K562 (cell line): ENCODE data around the gene AP2S1. TPM values are rescaled to one million over a fixed set of nuclear protein-coding genes. Genes with fewer than 3 reads are reported as not detected.

ENCODE experiments used
- polyA plus RNA-seq, 8 experiments: library from polyadenylated mRNA; depleted of rRNA in 4 of 8; stranded (reverse) in 5 of 8; unstranded in 3 of 8; fragments of >200 nt; fragmentation: Nextera tagmentation in 2 of 8; fragmentation: Illumina TruSeq in 1 of 8; extraction: Ambion mirVana in 2 of 8; extraction: Trizol in 1 of 8; gene quantifications; 2 replicates each; pipeline versions ENCODE4 v1.2.1 to v1.2.3, GENCODE V29; 2011 to 2014; ENCODE audit warnings: inconsistent platforms in 1 of 8, missing spikeins in 1 of 8
- small RNA-seq: library from RNA; depleted of rRNA; stranded (forward); fragments of <200 nt; gene quantifications from one replicate; pipeline ENCODE3, GENCODE V24; 2014
- total RNA-seq, 7 experiments: library from RNA; depleted of rRNA in 6 of 7; stranded (reverse); fragments of >200 nt in 6 of 7; fragmentation: Illumina TruSeq in 2 of 7; extraction: Trizol in 2 of 7; gene quantifications; 2 replicates each; pipeline versions ENCODE4 v1.2.1 to v1.2.3, GENCODE V29; 2011 to 2021; ENCODE audit warnings: low replicate concordance in 1 of 7

The AP2S1 gene
- total and polyA plus RNA-seq, 9 of the 15 experiments (the other 6 are each of a cell fraction or from before 2014, with no cell fraction given), result 32.4 to 294 (median 136) TPM

Small RNA genes within 50 kb of the gene (small RNA-seq; reads per million reads assigned to genes)
- gene AC008622.3 (not detected), gene HNRNPMP2 (not detected)

Other genes with a start within 250 kb of the AP2S1 start
Only the 7 nearest of the 11 such genes appear.
- gene DACT3, start 189.7 kb downstream of the AP2S1 start, total RNA-seq (2014; rRNA removed), result 4.7 and 6.5 TPM in 2 replicates
- gene DACT3, start 189.7 kb downstream of the AP2S1 start, total RNA-seq (2014; rRNA removed; fragmentation: Illumina TruSeq; extraction: Trizol), result 2.8 TPM in 2 replicates
- 2.3 and 2.5 TPM in 2 replicates for gene DACT3, start 189.7 kb downstream of the AP2S1 start, total RNA-seq (2015; rRNA removed; fragmentation: Illumina TruSeq; extraction: Trizol)
- 5.9 and 6.5 TPM in 2 replicates for gene DACT3, start 189.7 kb downstream of the AP2S1 start, total RNA-seq (2021)
- gene DACT3, start 189.7 kb downstream of the AP2S1 start, polyA plus RNA-seq (2011; rRNA removed), result 3.3 and 3.5 TPM in 2 replicates
- 4.1 and 4.2 TPM in 2 replicates for gene DACT3, start 189.7 kb downstream of the AP2S1 start, polyA plus RNA-seq (2014; fragmentation: Illumina TruSeq; extraction: Trizol)
- under 1 TPM; 0.67 to 0.83 TPM for gene DACT3, start 189.7 kb downstream of the AP2S1 start, polyA plus RNA-seq (2014; fragmentation: Nextera tagmentation; extraction: Ambion mirVana)
- 3.3 and 5.1 TPM in 2 replicates for gene DACT3, start 189.7 kb downstream of the AP2S1 start, polyA plus RNA-seq (2014; rRNA removed)
- 29.2 and 35.1 TPM in 2 replicates for gene PRKD2, start 133.7 kb downstream of the AP2S1 start, total RNA-seq (2014; rRNA removed)
- gene PRKD2, start 133.7 kb downstream of the AP2S1 start, total RNA-seq (2014; rRNA removed; fragmentation: Illumina TruSeq; extraction: Trizol), result 9.9 and 15.0 TPM in 2 replicates
- 14.9 and 19.0 TPM in 2 replicates for gene PRKD2, start 133.7 kb downstream of the AP2S1 start, total RNA-seq (2015; rRNA removed; fragmentation: Illumina TruSeq; extraction: Trizol)
- gene PRKD2, start 133.7 kb downstream of the AP2S1 start, total RNA-seq (2021), result 57.3 and 60.0 TPM in 2 replicates
- 11.0 and 11.1 TPM in 2 replicates for gene PRKD2, start 133.7 kb downstream of the AP2S1 start, polyA plus RNA-seq (2011; rRNA removed)
- 23.8 and 34.1 TPM in 2 replicates for gene PRKD2, start 133.7 kb downstream of the AP2S1 start, polyA plus RNA-seq (2014; fragmentation: Illumina TruSeq; extraction: Trizol)
- 1 to 10 TPM; 1.8 to 4.9 TPM for gene PRKD2, start 133.7 kb downstream of the AP2S1 start, polyA plus RNA-seq (2014; fragmentation: Nextera tagmentation; extraction: Ambion mirVana)
- gene PRKD2, start 133.7 kb downstream of the AP2S1 start, polyA plus RNA-seq (2014; rRNA removed), result 21.1 and 22.4 TPM in 2 replicates
- 8.2 and 11.3 TPM in 2 replicates for gene FKRP, start 104.8 kb downstream of the AP2S1 start, total RNA-seq (2014; rRNA removed)
- gene FKRP, start 104.8 kb downstream of the AP2S1 start, total RNA-seq (2014; rRNA removed; fragmentation: Illumina TruSeq; extraction: Trizol), result 4.9 and 5.0 TPM in 2 replicates
- gene FKRP, start 104.8 kb downstream of the AP2S1 start, total RNA-seq (2015; rRNA removed; fragmentation: Illumina TruSeq; extraction: Trizol), result 7.3 and 7.6 TPM in 2 replicates
- 11.2 and 14.9 TPM in 2 replicates for gene FKRP, start 104.8 kb downstream of the AP2S1 start, total RNA-seq (2021)
- 3.7 and 5.4 TPM in 2 replicates for gene FKRP, start 104.8 kb downstream of the AP2S1 start, polyA plus RNA-seq (2011; rRNA removed)
- 6.5 and 10.2 TPM in 2 replicates for gene FKRP, start 104.8 kb downstream of the AP2S1 start, polyA plus RNA-seq (2014; fragmentation: Illumina TruSeq; extraction: Trizol)
- 1 to 10 TPM in 1 of 2 experiments, under 1 TPM in 1; 0.68 to 1.1 TPM for gene FKRP, start 104.8 kb downstream of the AP2S1 start, polyA plus RNA-seq (2014; fragmentation: Nextera tagmentation; extraction: Ambion mirVana)
- 15.2 and 16.1 TPM in 2 replicates for gene FKRP, start 104.8 kb downstream of the AP2S1 start, polyA plus RNA-seq (2014; rRNA removed)
- 66.9 and 71.0 TPM in 2 replicates for gene STRN4, start 104.4 kb downstream of the AP2S1 start, total RNA-seq (2014; rRNA removed)
- gene STRN4, start 104.4 kb downstream of the AP2S1 start, total RNA-seq (2014; rRNA removed; fragmentation: Illumina TruSeq; extraction: Trizol), result 18.0 and 21.6 TPM in 2 replicates
- 36.9 and 39.2 TPM in 2 replicates for gene STRN4, start 104.4 kb downstream of the AP2S1 start, total RNA-seq (2015; rRNA removed; fragmentation: Illumina TruSeq; extraction: Trizol)
- 79.2 and 82.7 TPM in 2 replicates for gene STRN4, start 104.4 kb downstream of the AP2S1 start, total RNA-seq (2021)
- gene STRN4, start 104.4 kb downstream of the AP2S1 start, polyA plus RNA-seq (2011; rRNA removed), result 42.8 and 60.4 TPM in 2 replicates
- 34.8 and 63.9 TPM in 2 replicates for gene STRN4, start 104.4 kb downstream of the AP2S1 start, polyA plus RNA-seq (2014; fragmentation: Illumina TruSeq; extraction: Trizol)
- 1 to 10 TPM in 1 of 2 experiments, under 1 TPM in 1; 0.62 to 1.7 TPM for gene STRN4, start 104.4 kb downstream of the AP2S1 start, polyA plus RNA-seq (2014; fragmentation: Nextera tagmentation; extraction: Ambion mirVana)
- gene STRN4, start 104.4 kb downstream of the AP2S1 start, polyA plus RNA-seq (2014; rRNA removed), result 81.4 and 83.7 TPM in 2 replicates
- gene SLC1A5, start 62.3 kb downstream of the AP2S1 start, total RNA-seq (2014; rRNA removed), result 257 and 266 TPM in 2 replicates
- gene SLC1A5, start 62.3 kb downstream of the AP2S1 start, total RNA-seq (2014; rRNA removed; fragmentation: Illumina TruSeq; extraction: Trizol), result 77.5 and 94.9 TPM in 2 replicates
- gene SLC1A5, start 62.3 kb downstream of the AP2S1 start, total RNA-seq (2015; rRNA removed; fragmentation: Illumina TruSeq; extraction: Trizol), result 113 and 122 TPM in 2 replicates
- gene SLC1A5, start 62.3 kb downstream of the AP2S1 start, total RNA-seq (2021), result 398 and 417 TPM in 2 replicates
- gene SLC1A5, start 62.3 kb downstream of the AP2S1 start, polyA plus RNA-seq (2011; rRNA removed), result 134 and 227 TPM in 2 replicates
- 250 and 336 TPM in 2 replicates for gene SLC1A5, start 62.3 kb downstream of the AP2S1 start, polyA plus RNA-seq (2014; fragmentation: Illumina TruSeq; extraction: Trizol)
- gene SLC1A5, start 62.3 kb downstream of the AP2S1 start, polyA plus RNA-seq (2014; fragmentation: Nextera tagmentation; extraction: Ambion mirVana), result 10 to 100 TPM; 31.2 to 42.0 TPM
- gene SLC1A5, start 62.3 kb downstream of the AP2S1 start, polyA plus RNA-seq (2014; rRNA removed), result 169 and 256 TPM in 2 replicates
- 10.2 and 13.8 TPM in 2 replicates for gene ARHGAP35, start 10.2 kb upstream of the AP2S1 start, total RNA-seq (2014; rRNA removed)
- gene ARHGAP35, start 10.2 kb upstream of the AP2S1 start, total RNA-seq (2014; rRNA removed; fragmentation: Illumina TruSeq; extraction: Trizol), result 13.9 TPM in 2 replicates
- 16.0 and 16.2 TPM in 2 replicates for gene ARHGAP35, start 10.2 kb upstream of the AP2S1 start, total RNA-seq (2015; rRNA removed; fragmentation: Illumina TruSeq; extraction: Trizol)
- 24.5 and 26.4 TPM in 2 replicates for gene ARHGAP35, start 10.2 kb upstream of the AP2S1 start, total RNA-seq (2021)
- gene ARHGAP35, start 10.2 kb upstream of the AP2S1 start, polyA plus RNA-seq (2011; rRNA removed), result 9.8 and 10.2 TPM in 2 replicates
- gene ARHGAP35, start 10.2 kb upstream of the AP2S1 start, polyA plus RNA-seq (2014; fragmentation: Illumina TruSeq; extraction: Trizol), result 15.7 and 18.6 TPM in 2 replicates
- 1 to 10 TPM in 1 of 2 experiments, under 1 TPM in 1; 0.27 to 1.1 TPM for gene ARHGAP35, start 10.2 kb upstream of the AP2S1 start, polyA plus RNA-seq (2014; fragmentation: Nextera tagmentation; extraction: Ambion mirVana)
- gene ARHGAP35, start 10.2 kb upstream of the AP2S1 start, polyA plus RNA-seq (2014; rRNA removed), result 7.6 and 9.4 TPM in 2 replicates
- 1.2 and 2.0 TPM in 2 replicates for gene NPAS1, start 169.0 kb upstream of the AP2S1 start, total RNA-seq (2014; rRNA removed)
- 0.13 and 0.58 TPM in 2 replicates for gene NPAS1, start 169.0 kb upstream of the AP2S1 start, total RNA-seq (2014; rRNA removed; fragmentation: Illumina TruSeq; extraction: Trizol)
- gene NPAS1, start 169.0 kb upstream of the AP2S1 start, total RNA-seq (2015; rRNA removed; fragmentation: Illumina TruSeq; extraction: Trizol), result 2.5 and 2.9 TPM in 2 replicates
- gene NPAS1, start 169.0 kb upstream of the AP2S1 start, total RNA-seq (2021), result 5.2 and 5.3 TPM in 2 replicates
- gene NPAS1, start 169.0 kb upstream of the AP2S1 start, polyA plus RNA-seq (2011; rRNA removed), result 1.6 and 2.4 TPM in 2 replicates
- 1.2 and 3.2 TPM in 2 replicates for gene NPAS1, start 169.0 kb upstream of the AP2S1 start, polyA plus RNA-seq (2014; fragmentation: Illumina TruSeq; extraction: Trizol)
- not detected for gene NPAS1, start 169.0 kb upstream of the AP2S1 start, polyA plus RNA-seq (2014; fragmentation: Nextera tagmentation; extraction: Ambion mirVana)
- gene NPAS1, start 169.0 kb upstream of the AP2S1 start, polyA plus RNA-seq (2014; rRNA removed), result 3.0 and 4.6 TPM in 2 replicates